OCI-M2 (cell line): Measurements from ENCODE around the gene COL4A2.
"Not testable (repeated sequence)": the region's sequence is repeated elsewhere in the genome, so short reads cannot be mapped to it uniquely, and the experiment has no call there.

Source experiments
- DNase-seq: peaks from one replicate; lab custom pipeline; 2025; ENCODE audit not compliant: unreplicated experiment; lab: John Stamatoyannopoulos, UW

Gene COL4A2

GRCh38 chr13:110523838-110524540, 216.9 kb downstream of the COL4A2 start:
- no peak for DNase-seq

GRCh38 chr13:110524541-110525257, 217.6 kb downstream of the COL4A2 start:
- no peak for DNase-seq

DNA sequence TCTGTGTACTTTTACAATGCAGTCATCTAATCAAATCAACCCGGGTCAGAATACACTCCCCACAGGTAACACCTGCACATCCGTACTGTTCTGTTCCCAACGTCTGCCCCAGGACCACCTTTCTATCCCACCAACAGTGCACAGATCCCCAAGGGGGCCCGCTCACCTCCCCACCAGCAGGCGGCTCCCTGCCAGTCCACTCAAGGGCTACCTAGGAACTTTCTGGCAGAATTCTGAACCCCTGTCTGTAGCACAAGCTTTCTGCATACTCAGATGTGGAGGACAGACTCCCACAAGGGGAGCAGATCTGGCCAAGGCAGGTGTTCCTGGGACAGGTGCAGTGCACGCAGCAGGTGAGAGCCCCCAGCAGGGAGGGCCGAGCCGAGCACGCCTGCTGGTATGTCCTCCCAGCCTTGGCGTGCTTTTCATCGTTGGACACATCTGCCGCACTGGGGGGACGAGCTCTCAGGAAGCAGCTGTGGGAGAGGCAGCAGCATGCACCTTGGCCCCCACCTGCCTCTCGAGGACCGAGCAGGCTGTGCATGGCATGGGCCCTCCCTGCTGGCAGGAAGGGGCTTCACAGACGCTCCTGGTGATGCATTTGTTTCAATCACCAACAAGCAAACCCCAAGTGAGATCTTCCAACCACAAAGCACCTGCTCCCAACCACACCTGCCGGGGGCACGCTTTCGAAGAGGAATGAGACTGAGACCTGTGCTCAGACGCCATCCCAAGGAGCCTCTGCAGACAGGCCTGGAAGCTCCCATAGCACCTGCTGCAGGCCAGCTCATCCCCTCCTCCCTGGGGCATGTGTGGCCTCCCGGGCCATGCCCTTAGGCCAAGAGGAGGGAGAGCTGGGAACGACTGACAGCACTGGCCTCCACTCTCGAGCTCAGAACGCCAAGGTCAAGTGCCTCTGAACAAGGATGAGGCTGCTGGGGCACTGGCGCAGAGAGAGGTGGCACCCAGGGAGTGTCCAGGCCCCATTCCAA, 218.5 kb downstream of the COL4A2 start:
- DNase-seq, result no peak

- no peak for DNase-seq
These were observed 221.3 kb downstream of the COL4A2 start for GRCh38 chr13:110528371-110528770.

- DNase-seq, result no peak
These were observed 221.8 kb downstream of the COL4A2 start for GRCh38 chr13:110528911-110529310.

GRCh38 chr13:110529522-110530311, 222.6 kb downstream of the COL4A2 start:
- DNase-seq, result no peak

- no peak for DNase-seq
These were observed 224.0 kb downstream of the COL4A2 start for GRCh38 chr13:110531100-110531499.

DNA sequence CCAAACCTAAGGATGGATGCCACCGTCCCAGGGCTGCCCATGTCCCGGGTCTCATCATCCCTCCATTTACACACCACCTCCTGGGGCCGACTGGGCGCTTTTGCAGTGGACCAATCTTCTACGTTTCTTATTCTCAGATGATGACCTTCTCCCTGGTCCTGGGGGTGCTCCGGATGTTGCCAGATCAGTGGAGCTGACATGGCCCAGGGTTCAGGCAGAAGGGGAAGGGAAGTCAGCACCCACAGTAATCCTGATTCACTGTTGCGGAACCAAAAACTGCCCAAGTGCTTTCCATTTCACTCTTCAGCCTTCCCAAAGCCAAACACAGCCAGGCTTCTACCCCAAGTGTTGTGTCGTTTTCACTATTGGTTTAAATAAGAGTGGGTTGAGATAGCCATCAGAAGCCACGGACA, 224.6 kb downstream of the COL4A2 start:
- DNase-seq, result no peak

DNA sequence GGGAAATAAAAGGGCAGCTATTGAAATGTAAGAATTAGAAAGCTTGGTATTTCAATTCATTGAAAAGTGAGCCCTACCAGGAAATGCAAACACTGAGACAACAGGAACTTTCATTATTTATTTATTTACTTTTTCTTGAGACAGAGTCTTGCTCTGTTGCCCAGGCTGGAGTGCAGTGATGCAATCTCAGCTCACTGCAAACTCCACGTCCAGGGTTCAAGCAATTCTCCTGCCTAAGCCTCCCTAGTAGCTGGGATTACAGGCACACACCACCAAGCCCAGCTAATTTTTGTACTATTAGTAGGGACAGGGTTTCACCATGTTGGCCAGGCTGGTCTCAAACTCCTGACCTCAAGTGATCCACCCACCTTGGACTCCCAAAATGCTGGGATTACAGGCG, 225.2 kb downstream of the COL4A2 start:
- DNase-seq, result not testable (repeated sequence)

GRCh38 chr13:110533771-110534670, 226.9 kb downstream of the COL4A2 start:
- no peak for DNase-seq

DNA sequence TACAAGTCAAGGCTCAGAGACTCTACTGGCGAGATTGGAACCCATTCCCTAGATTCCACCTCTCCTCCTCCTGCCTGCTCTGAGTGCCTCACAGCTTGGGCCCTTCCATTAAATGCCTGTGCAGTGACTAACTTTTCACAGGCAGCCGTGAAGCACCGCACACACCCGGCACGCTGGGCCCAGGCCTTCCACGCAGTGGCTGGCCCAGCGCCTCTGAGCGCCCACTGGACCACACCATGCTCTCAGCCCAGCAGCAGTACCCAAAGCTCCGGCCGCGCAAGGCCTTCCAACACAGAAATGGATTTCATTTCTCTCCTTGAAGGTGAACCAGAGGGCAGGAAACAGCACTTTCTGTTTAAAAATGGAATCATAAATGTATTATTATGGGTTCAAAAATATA, 228.4 kb downstream of the COL4A2 start:
- DNase-seq, result no peak

- no peak for DNase-seq
These were observed 229.1 kb downstream of the COL4A2 start for GRCh38 chr13:110536006-110536693.

- DNase-seq, result no peak
These were observed 231.5 kb downstream of the COL4A2 start for GRCh38 chr13:110538632-110539031.

DNA sequence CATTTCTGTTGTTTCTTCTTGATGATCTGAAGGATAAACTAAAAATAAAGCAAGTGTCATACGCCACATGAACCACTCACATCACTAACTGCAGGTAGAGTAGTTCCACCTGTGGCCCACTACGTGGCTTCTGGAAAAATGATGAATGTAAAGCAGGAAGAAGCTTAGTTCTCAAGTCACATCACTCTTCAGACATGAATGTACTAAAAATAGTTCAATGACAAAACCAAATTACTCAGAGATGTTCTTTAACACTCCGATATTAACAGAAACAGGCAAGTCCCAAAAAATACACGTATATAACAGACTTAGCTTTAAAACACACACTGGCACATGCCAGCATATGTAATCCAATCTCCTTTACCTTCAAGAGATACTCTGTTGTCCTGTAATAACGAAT, 232.8 kb downstream of the COL4A2 start:
- no peak for DNase-seq

- DNase-seq, result no peak
These were observed 233.9 kb downstream of the COL4A2 start for GRCh38 chr13:110540871-110541525.

DNA sequence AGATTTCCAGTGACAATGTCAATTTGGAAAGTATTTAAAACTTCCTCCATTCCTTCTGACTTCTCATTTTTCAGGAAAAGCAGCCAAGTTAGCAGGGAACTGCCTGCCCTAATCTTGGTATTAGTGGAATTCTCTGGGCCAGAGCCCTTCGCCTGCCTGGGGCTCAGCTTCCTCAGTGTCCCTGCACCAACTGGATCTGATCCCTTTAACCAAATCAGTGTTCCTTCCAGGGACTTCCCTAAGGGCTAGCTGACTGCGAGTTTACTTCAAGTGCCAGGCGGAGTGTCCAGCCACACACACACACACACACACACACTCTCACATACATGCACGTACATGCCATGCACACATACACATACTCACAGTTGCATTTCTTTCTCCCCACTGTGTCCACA, 234.4 kb downstream of the COL4A2 start:
- no peak for DNase-seq

DNA sequence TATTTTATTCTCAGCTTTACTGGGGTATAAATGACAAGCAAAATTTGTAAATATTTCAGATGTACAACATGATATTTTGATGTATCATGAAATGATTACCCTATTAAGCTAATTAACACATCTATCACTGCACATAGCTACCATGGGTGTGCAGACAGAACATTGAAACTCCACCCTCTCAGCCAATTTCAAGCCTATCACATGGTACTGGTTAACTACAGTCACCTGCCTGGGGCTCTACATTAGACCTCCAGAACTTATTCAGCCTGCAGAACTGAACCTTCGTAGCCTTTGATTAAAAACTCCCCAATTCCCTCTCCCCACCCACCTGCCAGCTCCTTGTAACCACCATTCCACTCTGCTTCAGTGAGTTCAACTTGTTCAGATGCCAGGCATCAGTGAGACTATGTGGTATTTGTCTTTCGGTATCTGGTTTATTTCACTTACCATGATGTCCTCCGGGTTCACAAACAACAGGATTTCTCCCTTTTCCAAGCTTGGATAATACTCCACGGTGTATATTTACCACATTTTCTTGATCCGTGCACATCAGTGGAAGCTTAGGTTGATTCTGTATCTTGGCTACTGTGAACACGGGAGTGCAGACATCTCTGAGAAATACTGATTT, 235.2 kb downstream of the COL4A2 start:
- DNase-seq, result no peak

DNA sequence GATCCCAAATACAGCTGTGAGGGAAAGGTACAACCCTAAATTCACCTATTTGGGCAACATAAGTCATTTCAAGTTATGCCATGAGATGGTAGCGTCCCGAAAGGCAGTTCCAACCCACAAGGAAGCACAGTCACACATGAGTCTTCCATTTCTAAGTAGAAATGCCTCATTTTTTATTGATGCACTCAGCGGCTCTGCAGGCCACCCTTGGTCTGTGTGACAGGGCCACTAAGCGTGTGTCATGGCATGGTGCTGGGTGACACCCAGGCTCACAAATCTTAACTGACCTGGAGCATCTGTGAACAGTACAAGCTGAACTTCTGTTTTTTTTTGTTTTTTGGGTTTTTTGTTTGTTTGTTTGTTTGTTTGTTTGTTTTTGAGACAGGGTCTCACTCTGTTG, 239.3 kb downstream of the COL4A2 start:
- DNase-seq, result no peak
